Amniotic stem cell (primary cell): Measurements from ENCODE around the gene EDA.

ENCODE experiments used
- DNase-seq: peaks from one replicate; lab custom pipeline; 2025; lab: John Stamatoyannopoulos, UW

EDA gene

GRCh38 chrX:69615779-69616456, at the start of gene EDA:
Gene EDA (plus strand): TSS chrX:69616113.
- peak; percentile 1 for DNase-seq

- no peak for DNase-seq
Measured at GRCh38 chrX:69568828-69569227, 47.1 kb upstream of the EDA start.

- DNase-seq: no peak
Measured at GRCh38 chrX:69597399-69597798, 18.5 kb upstream of the EDA start.

GRCh38 chrX:69600182-69600581, 15.7 kb upstream of the EDA start:
- DNase-seq: no peak

GRCh38 chrX:69603566-69604194, 12.2 kb upstream of the EDA start:
- DNase-seq: no peak

GRCh38 chrX:69605521-69605920, 10.4 kb upstream of the EDA start:
- DNase-seq: no peak

GRCh38 chrX:69607616-69608015, 8.3 kb upstream of the EDA start:
- DNase-seq: no peak

- no peak for DNase-seq
Measured at GRCh38 chrX:69613946-69614345, 2.0 kb upstream of the EDA start.

- DNase-seq: no peak
Measured at GRCh38 chrX:69614886-69615285, 1.0 kb upstream of the EDA start.

- DNase-seq: no peak
Measured at GRCh38 chrX:69615342-69615741, 571 bp upstream of the EDA start.

GRCh38 chrX:69616457-69617203, 717 bp downstream of the EDA start:
- no peak for DNase-seq

- DNase-seq: no peak
Measured at GRCh38 chrX:69618803-69619202, 2.9 kb downstream of the EDA start.

- DNase-seq: no peak
Measured at GRCh38 chrX:69626129-69626528, 10.2 kb downstream of the EDA start.

- no peak for DNase-seq
Measured at GRCh38 chrX:69627744-69628143, 11.8 kb downstream of the EDA start.

- DNase-seq: no peak
Measured at GRCh38 chrX:69630147-69630546, 14.2 kb downstream of the EDA start.

- DNase-seq: no peak
Measured at GRCh38 chrX:69664693-69665092, 48.8 kb downstream of the EDA start.

GRCh38 chrX:69670001-69670555, 54.2 kb downstream of the EDA start:
- DNase-seq: no peak

GRCh38 chrX:69674891-69675290, 59.0 kb downstream of the EDA start:
- DNase-seq: no peak

- no peak for DNase-seq
Measured at GRCh38 chrX:69705818-69706217, 89.9 kb downstream of the EDA start.

- no peak for DNase-seq
Measured at GRCh38 chrX:69718102-69718501, 102.2 kb downstream of the EDA start.

GRCh38 chrX:69724307-69724706, 108.4 kb downstream of the EDA start:
- no peak for DNase-seq

- DNase-seq: no peak
Measured at GRCh38 chrX:69740317-69740716, 124.4 kb downstream of the EDA start.

- DNase-seq: no peak
Measured at GRCh38 chrX:69741721-69742120, 125.8 kb downstream of the EDA start.
